AG09319 (cell line): ENCODE results near the gene HPGD.

Experiments used
- DNase-seq: peaks from one replicate; pipeline ENCODE4 v3.0.0-alpha.2; 2010; ENCODE audit warnings: low read depth; ENCODE audit errors: extremely low read depth
- TF ChIP-seq, protein P1 (sequence below): IDR thresholded peaks from 2 replicates; pipeline ENCODE4 v1.5.1; 2011; ENCODE audit warnings: low read depth, mild to moderate bottlenecking, inconsistent platforms, low read length, moderate library complexity

HPGD gene

GRCh38 chr4:174522183-174523024 is at the start of gene HPGD:
Gene HPGD, minus strand, starts transcription at chr4:174522488. Its CDS starts 37 bp downstream, at chr4:174522451.
- no peak for DNase-seq

DNA sequence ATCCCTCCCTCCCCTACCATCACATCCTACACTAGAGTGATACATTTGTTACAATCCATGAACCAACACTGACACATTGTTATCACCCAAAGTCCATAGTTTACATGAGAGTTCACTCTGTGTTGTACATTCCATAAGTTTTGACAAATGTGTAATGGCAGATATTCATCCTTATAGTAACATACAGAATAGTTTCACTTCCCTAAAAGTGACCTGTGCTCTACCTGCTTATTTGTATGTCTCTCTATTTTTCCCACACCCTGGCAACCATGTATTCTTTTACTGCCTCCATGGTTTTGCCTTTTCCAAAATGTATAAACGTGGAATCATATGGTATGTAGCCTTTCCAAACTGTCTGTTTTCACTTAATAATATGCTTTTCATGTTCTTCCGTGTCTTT is 42.2 kb upstream of the HPGD start:
- DNase-seq: no peak
- TF ChIP-seq, protein P1, sequence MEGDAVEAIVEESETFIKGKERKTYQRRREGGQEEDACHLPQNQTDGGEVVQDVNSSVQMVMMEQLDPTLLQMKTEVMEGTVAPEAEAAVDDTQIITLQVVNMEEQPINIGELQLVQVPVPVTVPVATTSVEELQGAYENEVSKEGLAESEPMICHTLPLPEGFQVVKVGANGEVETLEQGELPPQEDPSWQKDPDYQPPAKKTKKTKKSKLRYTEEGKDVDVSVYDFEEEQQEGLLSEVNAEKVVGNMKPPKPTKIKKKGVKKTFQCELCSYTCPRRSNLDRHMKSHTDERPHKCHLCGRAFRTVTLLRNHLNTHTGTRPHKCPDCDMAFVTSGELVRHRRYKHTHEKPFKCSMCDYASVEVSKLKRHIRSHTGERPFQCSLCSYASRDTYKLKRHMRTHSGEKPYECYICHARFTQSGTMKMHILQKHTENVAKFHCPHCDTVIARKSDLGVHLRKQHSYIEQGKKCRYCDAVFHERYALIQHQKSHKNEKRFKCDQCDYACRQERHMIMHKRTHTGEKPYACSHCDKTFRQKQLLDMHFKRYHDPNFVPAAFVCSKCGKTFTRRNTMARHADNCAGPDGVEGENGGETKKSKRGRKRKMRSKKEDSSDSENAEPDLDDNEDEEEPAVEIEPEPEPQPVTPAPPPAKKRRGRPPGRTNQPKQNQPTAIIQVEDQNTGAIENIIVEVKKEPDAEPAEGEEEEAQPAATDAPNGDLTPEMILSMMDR: no peak

More at GRCh38 chr4:174522183-174523024, at the start of gene HPGD:
- TF ChIP-seq, protein P1: no peak

- DNase-seq: no peak
These were observed 41.1 kb upstream of the HPGD start for GRCh38 chr4:174563399-174563798.

DNA sequence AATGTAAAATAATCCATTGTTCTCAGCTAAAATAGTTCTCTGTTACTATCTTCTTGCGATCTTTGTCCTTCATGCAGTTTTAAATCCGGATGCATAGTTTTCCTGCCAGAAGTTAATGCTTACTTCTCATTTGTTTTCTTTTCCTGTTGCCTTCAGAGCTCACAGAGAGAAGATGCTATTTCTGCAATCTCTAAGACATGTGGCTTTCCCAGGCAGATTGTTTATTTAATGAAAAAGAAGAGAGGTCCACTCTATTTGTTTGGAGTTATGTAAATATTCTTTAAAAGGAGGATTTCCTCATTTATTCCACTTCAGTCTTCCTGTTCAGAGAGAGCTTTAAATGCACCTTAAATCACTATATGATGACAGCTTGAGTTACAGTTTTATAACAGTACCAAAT is 39.3 kb upstream of the HPGD start:
- DNase-seq: no peak
- TF ChIP-seq, protein P1: no peak

More at GRCh38 chr4:174563399-174563798, 41.1 kb upstream of the HPGD start:
- TF ChIP-seq, protein P1: no peak

GRCh38 chr4:174559894-174560293 is 37.6 kb upstream of the HPGD start:
- TF ChIP-seq, protein P1: no peak
- DNase-seq: no peak

- TF ChIP-seq, protein P1: no peak
- DNase-seq: no peak
These were observed 33.7 kb upstream of the HPGD start for GRCh38 chr4:174555789-174556630.
